K562 (cell line): Measurements from ENCODE around the gene TNNI2. TPM values are rescaled to one million over a fixed set of nuclear protein-coding genes. Genes with fewer than 3 reads are reported as not detected.

Experiments
- ATAC-seq: fragments of 200-7000 bp; cut with Tn5 transposase; 3 replicates; pipeline ENCODE4 v1.9.1; 2020; ENCODE audit warnings: moderate library complexity
- BruUV-seq: library from RNA; stranded (reverse); fragments of 400-500 nt; replicated peaks from 2 replicates; lab custom pipeline; 2021; lab: Mats Ljungman, UMichigan
- CTCF ChIA-PET: fragments of 300-600 bp; formaldehyde crosslinking; extraction: SDS; loops from one replicate; lab custom pipeline; 2021; ENCODE audit warnings: low intra/inter-chr PET ratio; lab: Yijun Ruan, JAX
- POLR2A ChIA-PET: fragments of 300-600, 350-650 bp; sonication (Branson Sonifier 250); formaldehyde crosslinking; extraction: SDS; loops from one replicate; lab custom pipeline; 2021; ENCODE audit warnings: antibody characterized with exemption, inconsistent platforms; lab: Yijun Ruan, JAX
- DNase-seq, 4 experiments: peaks; one replicate each; pipeline versions ENCODE4 v3.0.0 to v3.0.0-alpha.2; 2011 to 2018; ENCODE audit warnings: low spot score in 3 of 4, mixed read lengths in 3 of 4; ENCODE audit errors: extremely low read depth in 1 of 4
- FAIRE-seq: peaks from 2 replicates; lab custom pipeline; 2011; peaks lifted over from hg19 to GRCh38; lab: Jason Lieb, UNC
- H2AFZ ChIP-seq: 2 replicates; pipeline ENCODE4 v1.6.0; 2011; ENCODE audit warnings: low read depth, low read length, control low read depth, inconsistent platforms
- H3K27ac ChIP-seq: fragments of 200-600 bp; 3 replicates; pipeline ENCODE4 v1.8.0; 2011; ENCODE audit warnings: low read depth, mild to moderate bottlenecking, control low read depth, inconsistent platforms, low read length, moderate library complexity, mixed read lengths; ENCODE audit errors: extremely low read depth
- H3K27me3 ChIP-seq, 2 experiments: fragments of 300-600 bp in 1 of 2; 2 replicates in 1 of 2; 3 replicates in 1 of 2; pipeline versions ENCODE4 v1.6.0 to v1.8.0; 2011; ENCODE audit warnings: inconsistent platforms in 2 of 2, low read length in 2 of 2, mild to moderate bottlenecking in 1 of 2, mixed read lengths in 1 of 2, moderate library complexity in 1 of 2; ENCODE audit not compliant: control insufficient read depth in 2 of 2, insufficient read depth in 2 of 2
- H3K36me3 ChIP-seq: fragments of 300-600 bp; 3 replicates; pipeline ENCODE4 v1.8.0; 2011; ENCODE audit warnings: mild to moderate bottlenecking, low read length, inconsistent platforms; ENCODE audit not compliant: control insufficient read depth, insufficient read depth
- H3K4me1 ChIP-seq, 2 experiments: fragments of 200-600 bp in 1 of 2; replicated peaks in 1 of 2; 2 replicates in 1 of 2; 3 replicates in 1 of 2; pipeline versions ENCODE4 v1.5.1 to v1.8.0; 2011; ENCODE audit warnings: inconsistent platforms in 2 of 2, low read length in 2 of 2, mild to moderate bottlenecking in 1 of 2, mixed read lengths in 1 of 2, moderate library complexity in 1 of 2; ENCODE audit not compliant: control insufficient read depth in 2 of 2, insufficient read depth in 2 of 2
- H3K4me2 ChIP-seq: 2 replicates; pipeline ENCODE4 v1.6.1; 2011; ENCODE audit warnings: low read length, control low read depth, inconsistent platforms, mixed read lengths; ENCODE audit not compliant: insufficient read depth
- H3K4me3 ChIP-seq: fragments of 200-600 bp; sonication (generic), shearing (Covaris generic); 2 replicates; pipeline ENCODE4 v1.5.1; 2016; ENCODE audit warnings: control low read depth, inconsistent platforms
- H3K79me2 ChIP-seq: fragments of 200-600 bp; 3 replicates; pipeline ENCODE4 v1.8.0; 2011; ENCODE audit warnings: low read length, inconsistent platforms; ENCODE audit not compliant: control insufficient read depth, insufficient read depth
- H3K9ac ChIP-seq, 2 experiments: 2 replicates each; pipeline versions ENCODE4 v1.6.0 to v1.6.1; 2011; ENCODE audit warnings: low read depth in 2 of 2, low read length in 2 of 2, control low read depth in 1 of 2, inconsistent platforms in 1 of 2, mild to moderate bottlenecking in 1 of 2, mixed read lengths in 1 of 2; ENCODE audit not compliant: insufficient read depth in 1 of 2
- H3K9me1 ChIP-seq: one replicate; pipeline ENCODE4 v1.6.0; 2011; ENCODE audit warnings: inconsistent platforms, mild to moderate bottlenecking, low read length, moderate library complexity; ENCODE audit not compliant: control insufficient read depth, insufficient read depth
- H3K9me3 ChIP-seq: replicated peaks from 2 replicates; pipeline ENCODE4 v1.5.1; 2011; ENCODE audit warnings: low read depth, low read length, inconsistent platforms; ENCODE audit not compliant: control insufficient read depth, insufficient read depth
- H4K20me1 ChIP-seq: replicated peaks from 2 replicates; pipeline ENCODE4 v1.6.1; 2011; ENCODE audit warnings: low read length, inconsistent platforms, mixed read lengths; ENCODE audit not compliant: control insufficient read depth, insufficient read depth
- ATF2 ChIP-seq: sonication (generic); formaldehyde crosslinking; IDR thresholded peaks from 2 replicates; pipeline ENCODE4 v1.8.1; 2022; ENCODE audit warnings: missing genetic modification reagents
- CAMTA2 ChIP-seq: fragments of 250-450 bp; sonication (Bioruptor Pico); conservative IDR thresholded peaks from 2 replicates; pipeline ENCODE4 v1.5.1; 2022
- FOXJ2 ChIP-seq: fragments of 200-800 bp; sonication (Bioruptor generic); IDR thresholded peaks from 2 replicates; pipeline ENCODE4 v1.6.1; 2016; ENCODE audit warnings: missing genetic modification characterization, missing compliant biosample characterization
- NRF1 ChIP-seq, 2 experiments: fragments of 450-650 bp; IDR thresholded peaks in 1 of 2; conservative IDR thresholded peaks in 1 of 2; 2 replicates each; pipeline ENCODE4 v1.6.1; 2014; ENCODE audit warnings: mild to moderate bottlenecking in 2 of 2
- PRDM10 ChIP-seq: fragments of 450-650 bp; IDR thresholded peaks from 2 replicates; pipeline ENCODE4 v1.6.1; 2018; ENCODE audit not compliant: partially characterized antibody
- TAF7 ChIP-seq: fragments of 450-650 bp; IDR thresholded peaks from 2 replicates; pipeline ENCODE4 v1.6.1; 2016; ENCODE audit warnings: missing genetic modification characterization, missing compliant biosample characterization
- USF1 ChIP-seq: sonication (generic); formaldehyde crosslinking; IDR thresholded peaks from 2 replicates; pipeline ENCODE4 v1.9.0; 2022; ENCODE audit warnings: mild to moderate bottlenecking, missing genetic modification reagents
- YY1 ChIP-seq, 3 experiments: IDR thresholded peaks; 2 replicates each; pipeline ENCODE4 v1.6.1; 2011; ENCODE audit warnings: low read length in 2 of 3, mild to moderate bottlenecking in 2 of 3, moderate library complexity in 2 of 3, borderline replicate concordance in 1 of 3, control low read depth in 1 of 3, low read depth in 1 of 3; ENCODE audit not compliant: insufficient read depth in 3 of 3, insufficient replicate concordance in 2 of 3, control insufficient read depth in 1 of 3, insufficient read length in 1 of 3; ENCODE audit errors: extremely low read depth in 1 of 3
- ZBTB43 ChIP-seq: sonication (generic); formaldehyde crosslinking; IDR thresholded peaks from 2 replicates; pipeline ENCODE4 v1.8.0; 2023; ENCODE audit warnings: mild to moderate bottlenecking, missing genetic modification reagents
- ZNF143 ChIP-seq: sonication (generic); formaldehyde crosslinking; IDR thresholded peaks from 2 replicates; pipeline ENCODE4 v1.9.0; 2022; ENCODE audit warnings: mild to moderate bottlenecking, missing genetic modification reagents
- ZNF655 ChIP-seq: fragments of 250-450 bp; sonication (Bioruptor Pico); IDR thresholded peaks from 2 replicates; pipeline ENCODE4 v1.5.0; 2021
- ZNF695 ChIP-seq: fragments of 450-650 bp; formaldehyde crosslinking; IDR thresholded peaks from 2 replicates; pipeline ENCODE4 v1.4.0; 2020; ENCODE audit warnings: mild to moderate bottlenecking, moderate library complexity
- ZNF764 ChIP-seq: fragments of 250-450 bp; sonication (Bioruptor Pico); IDR thresholded peaks from 2 replicates; pipeline ENCODE4 v1.4.0; 2020; ENCODE audit warnings: low read depth, mild to moderate bottlenecking, moderate library complexity
- ZZZ3 ChIP-seq: fragments of 450-650 bp; IDR thresholded peaks from 2 replicates; pipeline ENCODE4 v1.6.1; 2016; ENCODE audit warnings: antibody characterized with exemption, mild to moderate bottlenecking, moderate library complexity
- WGBS: fragments of 100-300 bp; shearing (Covaris generic); methylation state at CpG from one replicate; pipeline ENCODE4 v1.1.6; 2016; ENCODE audit warnings: low coverage, mixed read lengths; ENCODE audit not compliant: insufficient coverage; ENCODE audit errors: missing lambda C conversion rate; 5-methylcytosine and 5-hydroxymethylcytosine counted together
- in situ Hi-C: fragments of 300-500 bp; cut with MboI; formaldehyde crosslinking; loops from 4 replicates; pipeline ENCODE4 v1.15.0; 2018; ENCODE audit warnings: inconsistent platforms, mixed read lengths
- intact Hi-C: fragments of 100-400 bp; cut with micrococcal nuclease; formaldehyde crosslinking; loops from 2 replicates; pipeline ENCODE4 v1.14.2; 2022
- polyA plus RNA-seq, 8 experiments: library from polyadenylated mRNA; depleted of rRNA in 4 of 8; stranded (reverse) in 5 of 8; unstranded in 3 of 8; fragments of >200 nt; fragmentation: Nextera tagmentation in 2 of 8; fragmentation: Illumina TruSeq in 1 of 8; extraction: Ambion mirVana in 2 of 8; extraction: Trizol in 1 of 8; gene quantifications; 2 replicates each; pipeline versions ENCODE4 v1.2.1 to v1.2.3, GENCODE V29; 2011 to 2014; ENCODE audit warnings: inconsistent platforms in 1 of 8, missing spikeins in 1 of 8
- total RNA-seq, 7 experiments: library from RNA; depleted of rRNA in 6 of 7; stranded (reverse); fragments of >200 nt in 6 of 7; fragmentation: Illumina TruSeq in 2 of 7; extraction: Trizol in 2 of 7; gene quantifications; 2 replicates each; pipeline versions ENCODE4 v1.2.1 to v1.2.3, GENCODE V29; 2011 to 2021; ENCODE audit warnings: low replicate concordance in 1 of 7

TNNI2 gene
- total and polyA plus RNA-seq, 9 of the 15 experiments (the other 6 are each of a cell fraction or from before 2014, with no cell fraction given) = not detected

- H3K4me3 ChIP-seq = no peak overlapping the region
- H3K9me3 ChIP-seq = no peaks in the 10 kb centered on the region
- no peaks in the 10 kb centered on the region for H3K36me3 ChIP-seq
- BruUV-seq = no TSS peak
- ATAC-seq (no peak), DNase-seq (no peak), FAIRE-seq (no peak)
- H3K27me3 ChIP-seq = peaks cover 3 to 65% of the 10 kb centered on the region in 2 experiments; a peak in 3 of 5 replicates
- no peak overlapping the region for H2AFZ ChIP-seq
- ChIA-PET CTCF (interaction anchor here (0.5 to 3.5 kb wide), 3 partner anchors 135 to 313 kb away, joined by 4 to 54 read pairs (median 7); partner anchors contain the start of gene H19), POLR2A (no interaction called here)
- H3K9ac ChIP-seq = no peak overlapping the region
- peaks cover 0 to 54% of the 10 kb centered on the region in 2 experiments; a peak in 4 of 5 replicates for H3K4me1 ChIP-seq
- WGBS = 0% methylated on average over 4 of the region's 17 CpGs
- no peaks in the 10 kb centered on the region for H3K9me1 ChIP-seq
- no peak overlapping the region for H3K27ac ChIP-seq
- H4K20me1 ChIP-seq = peaks cover 12% of the 10 kb centered on the region
- H3K4me2 ChIP-seq = no peak overlapping the region
- in situ Hi-C loops = no loop called here
- intact Hi-C loops = no loop called here
- no peaks in the 10 kb centered on the region for H3K79me2 ChIP-seq
- TF ChIP-seq FOXJ2 (tag) (no peak), NRF1 (conservative IDR thresholded peaks at IDR 0.05 in 1 of 2, IDR thresholded peaks at IDR 0.05 in 1 of 2) (no peak), CAMTA2 (CRISPR knock-in tag) (no peak), ZNF764 (CRISPR knock-in tag) (no peak), ZNF143 (CRISPR knock-in tag) (no peak), PRDM10 (no peak), ZNF695 (no peak), USF1 (no peak), ZZZ3 (no peak), ZNF655 (CRISPR knock-in tag) (no peak), ZBTB43 (CRISPR knock-in tag) (no peak), YY1 (IDR thresholded peaks at IDR 0.05; ENCODE audit: borderline replicate concordance in 1 of 3, control insufficient read depth in 1 of 3, extremely low read depth in 1 of 3, insufficient read depth in 3 of 3, insufficient read length in 1 of 3, insufficient replicate concordance in 2 of 3, low read depth in 1 of 3, low read length in 2 of 3) (no peak), TAF7 (no peak), ATF2 (CRISPR knock-in tag) (no peak)
These were observed 730 bp upstream of the TNNI2 start for GRCh38 chr11:1838077-1838425.
